ENCODE results near the gene LEMD2.

- TF ChIP-seq EZH2 (IDR thresholded peaks at IDR 0.05; ENCODE audit: insufficient read depth, poor library complexity, severe bottlenecking) = no peak
- no peak for TF ChIP-seq EZH2phosphoT487 (IDR thresholded peaks at IDR 0.05; ENCODE audit: insufficient read depth, low read depth)
Measured at GRCh38 chr6:33727932-33728331, 61.0 kb downstream of the LEMD2 start.
